MCF 10A (cell line): Measurements from ENCODE around the gene FPGS. TPM values are rescaled to one million over a fixed set of nuclear protein-coding genes. Genes with fewer than 3 reads are reported as not detected.

Experiments
- BruUV-seq: library from RNA; stranded (reverse); fragments of 400-500 nt; replicated peaks from 2 replicates; lab custom pipeline; 2021; lab: Mats Ljungman, UMichigan
- CTCF ChIA-PET: fragments of 300-600 bp; sonication (Branson Sonifier 250); formaldehyde crosslinking; extraction: SDS; loops from one replicate; lab custom pipeline; 2021; ENCODE audit warnings: antibody characterized with exemption, inconsistent platforms; lab: Yijun Ruan, JAX
- POLR2A ChIA-PET: fragments of 300-600, 350-650 bp; sonication (Branson Sonifier 250); formaldehyde crosslinking; extraction: SDS; loops from one replicate; lab custom pipeline; 2020; ENCODE audit warnings: antibody characterized with exemption, inconsistent platforms; lab: Yijun Ruan, JAX
- DNase-seq: peaks from one replicate; pipeline ENCODE4 v3.0.0-alpha.2; 2018; ENCODE audit not compliant: unreplicated experiment
- H3K27ac Mint-ChIP-seq: one replicate; pipeline ENCODE4 v1.8.0; 2022; ENCODE audit warnings: mild to moderate bottlenecking, low read depth, mixed read lengths; ENCODE audit not compliant: unreplicated experiment
- H3K27me3 Mint-ChIP-seq: one replicate; pipeline ENCODE4 v1.8.0; 2022; ENCODE audit warnings: mixed read lengths; ENCODE audit not compliant: insufficient read depth, unreplicated experiment
- H3K36me3 Mint-ChIP-seq: one replicate; pipeline ENCODE4 v1.8.0; 2022; ENCODE audit warnings: mild to moderate bottlenecking, moderate library complexity, mixed read lengths; ENCODE audit not compliant: insufficient read depth, unreplicated experiment
- H3K4me1 Mint-ChIP-seq: one replicate; pipeline ENCODE4 v1.8.0; 2022; ENCODE audit warnings: mixed read lengths; ENCODE audit not compliant: insufficient read depth, unreplicated experiment
- H3K4me3 Mint-ChIP-seq: one replicate; pipeline ENCODE4 v1.8.0; 2022; ENCODE audit warnings: mild to moderate bottlenecking, moderate library complexity, mixed read lengths; ENCODE audit not compliant: unreplicated experiment
- H3K9me3 Mint-ChIP-seq: one replicate; pipeline ENCODE4 v1.8.0; 2022; ENCODE audit warnings: mixed read lengths; ENCODE audit not compliant: unreplicated experiment
- intact Hi-C: fragments of 100-400 bp; cut with micrococcal nuclease; formaldehyde crosslinking; loops from 2 replicates; pipeline ENCODE4 v1.14.1; 2022
- microRNA-seq: library from miRNA; unstranded; fragments of <30 nt; microRNA quantifications from one replicate; pipeline ENCODE4 v1.2.0, GENCODE V29; 2022
- total RNA-seq: library from RNA; stranded (reverse); gene quantifications from 2 replicates; pipeline ENCODE4 v1.2.3, GENCODE V29; 2022
- TF ChIP-seq, protein P1 (sequence below): fragments of 200-600 bp; IDR thresholded peaks from one replicate; pipeline ENCODE4 v1.8.0; 2022; ENCODE audit warnings: antibody characterized with exemption, mild to moderate bottlenecking; ENCODE audit not compliant: unreplicated experiment

The FPGS gene
- total RNA-seq, 1 experiment from 2014 or later: 130 TPM

DNA sequence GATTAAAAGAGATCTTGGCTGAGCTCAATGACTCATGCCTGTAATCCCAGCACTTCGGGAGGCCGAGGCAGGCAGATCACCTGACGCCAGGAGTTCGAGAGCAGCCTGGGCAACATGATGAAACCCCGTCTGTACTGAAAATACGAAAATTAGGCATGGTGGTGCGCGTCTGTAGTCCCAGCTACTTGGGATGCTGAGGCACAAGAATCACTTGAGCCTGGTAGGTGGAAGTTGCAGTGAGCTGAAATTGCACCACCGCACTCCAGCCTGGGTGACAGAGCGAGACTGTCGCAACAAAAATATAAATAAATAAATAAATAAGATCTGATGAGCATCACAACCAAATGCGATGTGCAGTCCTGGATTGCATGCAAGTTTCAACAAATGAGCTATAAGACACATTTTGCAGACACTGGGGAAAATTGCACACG lies 60.5 kb downstream of the FPGS start:
- Mint-ChIP-seq H3K36me3 (peaks cover 6% of the 10 kb centered on the region), H3K4me1 (no peaks in the 10 kb centered on the region), H3K9me3 (no peaks in the 10 kb centered on the region), H3K4me3 (no peak overlapping the region), H3K27ac (no peak overlapping the region), H3K27me3 (no peaks in the 10 kb centered on the region)
- BruUV-seq: no TSS peak
- TF ChIP-seq, protein P1, sequence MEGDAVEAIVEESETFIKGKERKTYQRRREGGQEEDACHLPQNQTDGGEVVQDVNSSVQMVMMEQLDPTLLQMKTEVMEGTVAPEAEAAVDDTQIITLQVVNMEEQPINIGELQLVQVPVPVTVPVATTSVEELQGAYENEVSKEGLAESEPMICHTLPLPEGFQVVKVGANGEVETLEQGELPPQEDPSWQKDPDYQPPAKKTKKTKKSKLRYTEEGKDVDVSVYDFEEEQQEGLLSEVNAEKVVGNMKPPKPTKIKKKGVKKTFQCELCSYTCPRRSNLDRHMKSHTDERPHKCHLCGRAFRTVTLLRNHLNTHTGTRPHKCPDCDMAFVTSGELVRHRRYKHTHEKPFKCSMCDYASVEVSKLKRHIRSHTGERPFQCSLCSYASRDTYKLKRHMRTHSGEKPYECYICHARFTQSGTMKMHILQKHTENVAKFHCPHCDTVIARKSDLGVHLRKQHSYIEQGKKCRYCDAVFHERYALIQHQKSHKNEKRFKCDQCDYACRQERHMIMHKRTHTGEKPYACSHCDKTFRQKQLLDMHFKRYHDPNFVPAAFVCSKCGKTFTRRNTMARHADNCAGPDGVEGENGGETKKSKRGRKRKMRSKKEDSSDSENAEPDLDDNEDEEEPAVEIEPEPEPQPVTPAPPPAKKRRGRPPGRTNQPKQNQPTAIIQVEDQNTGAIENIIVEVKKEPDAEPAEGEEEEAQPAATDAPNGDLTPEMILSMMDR: no peak
- ChIA-PET POLR2A (interaction anchor here (0.7 to 1.3 kb wide), 4 partner anchors 8 to 46 kb away, joined by 3 to 4 read pairs (median 3); partner anchors contain the start of gene ENG), CTCF (interaction anchor here (0.8 to 1.4 kb wide), 4 partner anchors 8 to 126 kb away, joined by 3 to 4 read pairs (median 3); no protein-coding TSS in a partner anchor)
- DNase-seq: no peak
- intact Hi-C loops: no loop called here

Small RNA genes lying within 50 kb of the gene (microRNA-seq; reads per million reads assigned to microRNA genes)
- gene MIR2861 (not detected), gene MIR3960 (not detected)

Other genes with a start within 250 kb of the FPGS start
- 20.0 and 36.6 TPM in 2 replicates for gene STXBP1, start 190.6 kb upstream of the FPGS start, total RNA-seq
- gene CFAP157, start 95.9 kb upstream of the FPGS start, total RNA-seq: not detected in 2 replicates
- gene PTRH1, start 87.2 kb upstream of the FPGS start, total RNA-seq: 35.2 and 37.8 TPM in 2 replicates
- gene TTC16, start 86.8 kb upstream of the FPGS start, total RNA-seq: 0.19 and 0.32 TPM in 2 replicates
- 8.4 and 11.3 TPM in 2 replicates for gene TOR2A, start 67.6 kb upstream of the FPGS start, total RNA-seq
- gene SH2D3C, start 24.2 kb upstream of the FPGS start, total RNA-seq: not detected in 2 replicates
- 62.1 and 84.0 TPM in 2 replicates for gene CDK9, start 16.8 kb upstream of the FPGS start, total RNA-seq
- gene ENG, start 51.8 kb downstream of the FPGS start, total RNA-seq: 19.2 and 22.1 TPM in 2 replicates
- gene AK1, start 74.8 kb downstream of the FPGS start, total RNA-seq: 75.9 and 94.3 TPM in 2 replicates
- 16.5 and 17.6 TPM in 2 replicates for gene ST6GALNAC6, start 96.7 kb downstream of the FPGS start, total RNA-seq
- 36.3 and 39.5 TPM in 2 replicates for gene ST6GALNAC4, start 114.2 kb downstream of the FPGS start, total RNA-seq
- gene PIP5KL1, start 127.9 kb downstream of the FPGS start, total RNA-seq: 4.0 and 5.7 TPM in 2 replicates
- gene DPM2, start 135.0 kb downstream of the FPGS start, total RNA-seq: 41.5 and 41.8 TPM in 2 replicates
- 17.5 and 23.9 TPM in 2 replicates for gene EEIG1, start 178.1 kb downstream of the FPGS start, total RNA-seq